Measurements from ENCODE around the gene NAA11.

NAA11 gene

GRCh38 chr4:79358438-79358837, 32.6 kb upstream of the NAA11 start:
- no peak for DNase-seq (ENCODE audit: low spot score)
- no peak for TF ChIP-seq CTCF (IDR thresholded peaks at IDR 0.05; ENCODE audit: extremely low read depth, insufficient read depth, missing control alignments)
- in situ Hi-C loops (cut with MboI; ENCODE audit: low pct_unique_long_range_greater_than_20kb, low sequenced_read_pairs, unreplicated experiment) = no loop called here

GRCh38 chr4:79357365-79357764, 31.5 kb upstream of the NAA11 start:
- in situ Hi-C loops (cut with MboI; ENCODE audit: low pct_unique_long_range_greater_than_20kb, low sequenced_read_pairs, unreplicated experiment) = no loop called here
- no peak for TF ChIP-seq CTCF (IDR thresholded peaks at IDR 0.05; ENCODE audit: extremely low read depth, insufficient read depth, missing control alignments)
- no peak for DNase-seq (ENCODE audit: low spot score)

- in situ Hi-C loops (cut with MboI; ENCODE audit: low pct_unique_long_range_greater_than_20kb, low sequenced_read_pairs, unreplicated experiment) = no loop called here
- no peak for TF ChIP-seq CTCF (IDR thresholded peaks at IDR 0.05; ENCODE audit: extremely low read depth, insufficient read depth, missing control alignments)
- no peak for DNase-seq (ENCODE audit: low spot score)
These were observed 27.2 kb upstream of the NAA11 start for GRCh38 chr4:79353075-79353474.

GRCh38 chr4:79348405-79348804, 22.5 kb upstream of the NAA11 start:
- TF ChIP-seq CTCF (IDR thresholded peaks at IDR 0.05; ENCODE audit: extremely low read depth, insufficient read depth, missing control alignments) = no peak
- no peak for DNase-seq (ENCODE audit: low spot score)
- in situ Hi-C loops (cut with MboI; ENCODE audit: low pct_unique_long_range_greater_than_20kb, low sequenced_read_pairs, unreplicated experiment) = no loop called here

GRCh38 chr4:79341893-79342653, 16.2 kb upstream of the NAA11 start:
- no peak for DNase-seq (ENCODE audit: low spot score)

GRCh38 chr4:79340568-79340967, 14.7 kb upstream of the NAA11 start:
- no peak for TF ChIP-seq CTCF (IDR thresholded peaks at IDR 0.05; ENCODE audit: extremely low read depth, insufficient read depth, missing control alignments)
- DNase-seq (ENCODE audit: low spot score) = no peak
- in situ Hi-C loops (cut with MboI; ENCODE audit: low pct_unique_long_range_greater_than_20kb, low sequenced_read_pairs, unreplicated experiment) = no loop called here

More at GRCh38 chr4:79341893-79342653, 16.2 kb upstream of the NAA11 start:
- TF ChIP-seq CTCF (IDR thresholded peaks at IDR 0.05; ENCODE audit: extremely low read depth, insufficient read depth, missing control alignments) = no peak
- in situ Hi-C loops (cut with MboI; ENCODE audit: low pct_unique_long_range_greater_than_20kb, low sequenced_read_pairs, unreplicated experiment) = no loop called here

Data from GM13977 (cell line).